ENCODE results near the gene NAB2.
"Not testable (repeated sequence)": the region's sequence is repeated elsewhere in the genome, so short reads cannot be mapped to it uniquely, and the experiment has no call there.

Gene NAB2

GRCh38 chr12:57072661-57073060 lies 16.3 kb upstream of the NAB2 start:
- no peak for DNase-seq

- DNase-seq: not testable (repeated sequence)
These were observed 15.1 kb upstream of the NAB2 start for GRCh38 chr12:57073566-57074450.

DNA sequence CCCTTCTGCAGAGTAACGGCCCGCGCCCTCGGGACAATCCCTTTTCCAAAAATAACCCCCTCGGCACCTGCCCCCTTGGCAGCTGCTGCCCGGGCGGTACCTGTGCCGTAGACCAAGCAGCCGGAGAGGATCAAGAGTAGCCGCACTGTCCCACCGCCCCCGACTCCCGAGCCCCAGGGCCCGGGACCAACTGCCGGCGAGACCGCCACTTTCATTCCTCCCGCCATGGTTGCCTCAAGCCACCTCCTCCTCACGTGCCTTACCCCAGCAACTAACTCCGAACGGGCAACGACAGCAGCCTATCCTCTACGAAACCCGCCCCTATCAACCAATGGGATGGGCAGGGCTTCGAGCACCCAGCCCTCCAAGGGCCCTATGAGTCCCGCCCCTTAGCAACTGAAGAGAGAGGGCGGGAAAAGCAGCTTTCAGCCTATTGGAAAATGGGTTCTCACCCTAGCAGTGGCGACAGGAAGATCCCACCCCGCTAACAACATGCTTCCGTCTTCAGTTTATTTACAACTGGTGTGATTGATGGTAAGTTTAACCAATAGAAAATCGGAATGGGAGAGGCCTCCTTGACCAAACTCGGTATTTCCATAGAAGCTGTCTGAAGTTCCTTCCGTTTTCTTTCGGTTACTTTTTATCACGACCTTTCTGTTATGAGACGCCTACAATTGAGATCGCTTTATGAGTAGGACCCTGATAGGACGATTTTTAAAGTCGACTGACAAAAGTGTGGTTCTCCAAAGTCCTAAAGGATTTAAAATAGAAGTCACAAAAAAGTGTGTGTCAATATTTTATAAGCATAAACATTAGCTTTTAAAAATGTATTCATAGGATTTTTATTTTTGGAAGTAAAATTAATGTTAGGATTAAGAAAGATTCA lies 10.2 kb upstream of the NAB2 start, which contains the start of gene NEMP1:
TSS of gene NEMP1 (minus strand) at position 273 of the 886 bp plus-strand sequence. CDS start at position 227, 46 bp downstream.
- peak; percentile 87 for DNase-seq

- DNase-seq: no peak
These were observed 9.1 kb upstream of the NAB2 start for GRCh38 chr12:57079821-57080220.

- DNase-seq: no peak
These were observed 8.1 kb upstream of the NAB2 start for GRCh38 chr12:57080855-57081254.

GRCh38 chr12:57085999-57086492 lies 2.9 kb upstream of the NAB2 start:
- no peak for DNase-seq

- DNase-seq: peak; percentile 45
These were observed 2.4 kb upstream of the NAB2 start for GRCh38 chr12:57086493-57087009.

GRCh38 chr12:57087010-57087690 lies 1.8 kb upstream of the NAB2 start:
- peak; percentile 94 for DNase-seq

GRCh38 chr12:57087691-57088353 lies 1.1 kb upstream of the NAB2 start:
- DNase-seq: peak; percentile 66

GRCh38 chr12:57089271-57090245 lies 644 bp downstream of the NAB2 start:
- DNase-seq: peak; percentile 40

- DNase-seq: no peak
These were observed 1.6 kb downstream of the NAB2 start for GRCh38 chr12:57090490-57090889.

DNA sequence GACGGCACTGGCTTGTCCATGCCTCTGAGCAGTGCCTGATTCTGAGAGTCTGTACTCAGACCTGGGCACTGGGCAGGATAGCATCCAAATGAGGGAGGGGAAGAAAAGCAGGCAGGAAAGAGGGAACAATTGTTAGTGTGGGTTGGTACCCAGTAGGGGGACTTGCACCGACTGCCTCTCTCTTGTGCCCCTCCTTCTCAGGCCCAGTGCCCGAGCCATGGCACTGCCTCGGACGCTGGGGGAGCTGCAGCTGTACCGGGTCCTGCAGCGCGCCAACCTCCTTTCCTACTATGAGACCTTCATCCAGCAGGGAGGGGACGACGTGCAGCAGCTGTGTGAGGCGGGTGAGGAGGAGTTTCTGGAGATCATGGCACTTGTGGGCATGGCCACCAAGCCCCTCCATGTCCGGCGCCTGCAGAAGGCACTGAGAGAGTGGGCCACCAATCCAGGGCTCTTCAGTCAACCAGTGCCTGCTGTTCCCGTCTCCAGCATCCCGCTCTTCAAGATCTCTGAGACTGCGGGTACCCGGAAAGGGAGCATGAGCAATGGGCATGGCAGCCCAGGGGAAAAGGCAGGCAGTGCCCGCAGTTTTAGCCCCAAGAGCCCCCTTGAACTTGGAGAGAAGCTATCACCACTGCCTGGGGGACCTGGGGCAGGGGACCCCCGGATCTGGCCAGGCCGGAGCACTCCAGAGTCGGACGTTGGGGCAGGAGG lies 2.2 kb downstream of the NAB2 start:
- DNase-seq: no peak

GRCh38 chr12:57091638-57092528 lies 3.0 kb downstream of the NAB2 start:
- DNase-seq: no peak

DNA sequence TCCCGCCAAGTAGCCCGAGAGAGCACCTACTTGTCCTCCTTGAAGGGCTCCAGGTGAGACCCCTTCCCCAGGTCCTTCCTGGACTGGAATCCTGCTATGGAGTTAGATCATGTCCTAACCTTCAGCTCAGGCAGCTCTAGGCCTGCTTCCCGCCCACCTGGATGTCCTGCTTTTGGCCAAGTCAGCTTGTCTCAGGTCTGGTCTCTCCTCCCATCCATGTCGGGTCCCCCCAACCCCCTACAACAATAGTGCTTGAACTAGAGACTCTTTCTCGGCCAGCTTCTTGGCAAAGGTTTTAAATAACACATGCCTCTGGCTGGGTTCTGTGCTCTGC lies 3.6 kb downstream of the NAB2 start:
- DNase-seq: no peak

- DNase-seq: no peak
These were observed 4.0 kb downstream of the NAB2 start for GRCh38 chr12:57092876-57093414.

- DNase-seq: peak; percentile 56
These were observed 4.7 kb downstream of the NAB2 start for GRCh38 chr12:57093415-57094207.

GRCh38 chr12:57094208-57095160 lies 5.6 kb downstream of the NAB2 start:
- no peak for DNase-seq
